Keratinocyte (primary cell): ENCODE data around the gene SH3PXD2B. TPM values are rescaled to one million over a fixed set of nuclear protein-coding genes. Genes with fewer than 3 reads are reported as not detected.

Experiments
- DNase-seq: peaks from one replicate; pipeline ENCODE4 v3.0.0-alpha.2; 2011; ENCODE audit warnings: low read depth, missing footprints, low spot score
- FAIRE-seq: peaks from 2 replicates; lab custom pipeline; 2011; peaks lifted over from hg19 to GRCh38; lab: Jason Lieb, UNC
- H2AFZ ChIP-seq: 2 replicates; pipeline ENCODE4 v1.6.0; 2012; ENCODE audit warnings: low read length, control low read depth, inconsistent platforms; ENCODE audit not compliant: control insufficient read depth
- H3K27ac ChIP-seq: 2 replicates; pipeline ENCODE4 v1.5.1; 2011; ENCODE audit warnings: low read length; ENCODE audit not compliant: control insufficient read depth, insufficient read depth
- H3K27me3 ChIP-seq: 3 replicates; pipeline ENCODE4 v1.6.0; 2011; ENCODE audit warnings: low read length; ENCODE audit not compliant: control insufficient read depth, insufficient read depth; ENCODE audit errors: extremely low read depth
- H3K36me3 ChIP-seq, 2 experiments: 2 replicates in 1 of 2; 3 replicates in 1 of 2; pipeline ENCODE4 v1.5.1; 2011; ENCODE audit warnings: low read length in 2 of 2, mild to moderate bottlenecking in 1 of 2; ENCODE audit not compliant: control insufficient read depth in 2 of 2, insufficient read depth in 2 of 2; ENCODE audit errors: extremely low read depth in 1 of 2
- H3K4me1 ChIP-seq: 3 replicates; pipeline ENCODE4 v1.5.1; 2011; ENCODE audit warnings: low read length; ENCODE audit not compliant: control insufficient read depth, insufficient read depth; ENCODE audit errors: extremely low read depth
- H3K4me2 ChIP-seq: 3 replicates; pipeline ENCODE4 v1.6.0; 2011; ENCODE audit warnings: low read depth, low read length; ENCODE audit not compliant: control insufficient read depth, insufficient read depth; ENCODE audit errors: extremely low read depth
- H3K4me3 ChIP-seq, 3 experiments: fragments of 200-600 bp in 1 of 3; sonication (generic) in 1 of 3; 2 replicates in 2 of 3; 3 replicates in 1 of 3; pipeline ENCODE4 v1.5.1; 2011 to 2016; ENCODE audit warnings: low read length in 3 of 3, mild to moderate bottlenecking in 3 of 3, control low read depth in 2 of 3, inconsistent platforms in 1 of 3, low read depth in 1 of 3, mixed read lengths in 1 of 3, mixed run types in 1 of 3, moderate library complexity in 1 of 3; ENCODE audit not compliant: control insufficient read depth in 2 of 3, insufficient read depth in 2 of 3; ENCODE audit errors: extremely low read depth in 1 of 3
- H3K79me2 ChIP-seq: 2 replicates; pipeline ENCODE4 v1.6.0; 2012; ENCODE audit warnings: low read length; ENCODE audit not compliant: control insufficient read depth, insufficient read depth
- H3K9ac ChIP-seq: 3 replicates; pipeline ENCODE4 v1.6.0; 2011; ENCODE audit warnings: low read length; ENCODE audit not compliant: control insufficient read depth, insufficient read depth; ENCODE audit errors: extremely low read depth
- H3K9me1 ChIP-seq: 3 replicates; pipeline ENCODE4 v1.6.0; 2011; ENCODE audit warnings: low read length; ENCODE audit not compliant: control insufficient read depth, insufficient read depth; ENCODE audit errors: extremely low read depth
- H3K9me3 ChIP-seq: 2 replicates; pipeline ENCODE4 v1.5.1; 2012; ENCODE audit warnings: low read depth, low read length; ENCODE audit not compliant: control insufficient read depth
- H4K20me1 ChIP-seq: 3 replicates; pipeline ENCODE4 v1.6.0; 2011; ENCODE audit warnings: low read length; ENCODE audit not compliant: control insufficient read depth, insufficient read depth; ENCODE audit errors: extremely low read depth
- CTCF ChIP-seq, 3 experiments: IDR thresholded peaks in 1 of 3; conservative IDR thresholded peaks in 1 of 3; optimal IDR thresholded peaks in 1 of 3; 2 replicates in 2 of 3; 3 replicates in 1 of 3; pipeline versions ENCODE3 to v1.5.1; 2011; ENCODE audit warnings: low read length in 3 of 3, mild to moderate bottlenecking in 3 of 3, moderate library complexity in 2 of 3, control low read depth in 1 of 3, inconsistent platforms in 1 of 3; ENCODE audit not compliant: insufficient read depth in 2 of 3; ENCODE audit errors: extremely low read depth in 1 of 3
- EZH2 ChIP-seq: IDR thresholded peaks from one replicate; pipeline ENCODE4 v1.6.1; 2012; ENCODE audit warnings: inconsistent platforms, mild to moderate bottlenecking, low read length, moderate library complexity
- dilution Hi-C: fragments of 300-500 bp; cut with MboI; formaldehyde crosslinking; loops from one replicate; pipeline ENCODE4 v1.7.0; 2020; ENCODE audit warnings: low sequenced_read_pairs; ENCODE audit not compliant: extremely low pct_ligation_motif_present
- polyA plus RNA-seq, 5 experiments: library from polyadenylated mRNA; depleted of rRNA in 3 of 5; stranded (reverse) in 3 of 5; stranded (forward) in 1 of 5; unstranded in 1 of 5; fragments of >200 nt; gene quantifications; 1 replicate in 1 of 5; 2 replicates in 3 of 5; 3 replicates in 1 of 5; pipeline versions ENCODE4 v1.2.1 to v1.2.3, GENCODE V29; 2011 to 2012; ENCODE audit warnings: missing spikeins in 2 of 5, low read depth in 1 of 5, low replicate concordance in 1 of 5

Gene SH3PXD2B
- polyA plus RNA-seq, 1 donor (not counting 4 experiments of a cell fraction or from before 2014, with no cell fraction given) = 17.3 TPM

- DNase-seq = no peak
- H3K4me3 ChIP-seq = no peak overlapping the region
- no peak for FAIRE-seq
- dilution Hi-C loops = no loop called here
- no peaks in the 10 kb centered on the region for H3K9me3 ChIP-seq
- H3K79me2 ChIP-seq = no peaks in the 10 kb centered on the region
- H4K20me1 ChIP-seq = no peaks in the 10 kb centered on the region
- H3K4me2 ChIP-seq = no peak overlapping the region
- H3K36me3 ChIP-seq = peaks cover 6 to 7% of the 10 kb centered on the region in 2 experiments
- H3K4me1 ChIP-seq = peaks cover 6% of the 10 kb centered on the region
- TF ChIP-seq EZH2 (no peak), CTCF (optimal IDR thresholded peaks at IDR 0.05 in 1 of 3, IDR thresholded peaks at IDR 0.05 in 1 of 3, conservative IDR thresholded peaks at IDR 0.05 in 1 of 3; ENCODE audit: extremely low read depth in 1 of 3, insufficient read depth in 2 of 3, low read length in 3 of 3) (no peak)
- no peaks in the 10 kb centered on the region for H3K27me3 ChIP-seq
- no peak overlapping the region for H3K27ac ChIP-seq
- H3K9me1 ChIP-seq = no peaks in the 10 kb centered on the region
- H2AFZ ChIP-seq = no peak overlapping the region
- no peak overlapping the region for H3K9ac ChIP-seq
These were observed 82.6 kb downstream of the SH3PXD2B start for GRCh38 chr5:172371684-172372083.

- Histone ChIP-seq H2AFZ (no peak overlapping the region), H3K9me3 (no peaks in the 10 kb centered on the region), H3K4me2 (no peak overlapping the region), H4K20me1 (no peaks in the 10 kb centered on the region), H3K79me2 (no peaks in the 10 kb centered on the region), H3K9ac (no peak overlapping the region), H3K4me1 (peaks cover 6% of the 10 kb centered on the region), H3K27me3 (no peaks in the 10 kb centered on the region), H3K9me1 (no peaks in the 10 kb centered on the region), H3K27ac (no peak overlapping the region), H3K4me3 (no peak overlapping the region), H3K36me3 (peaks cover 4 to 6% of the 10 kb centered on the region in 2 experiments)
- TF ChIP-seq CTCF (optimal IDR thresholded peaks at IDR 0.05 in 1 of 3, IDR thresholded peaks at IDR 0.05 in 1 of 3, conservative IDR thresholded peaks at IDR 0.05 in 1 of 3; ENCODE audit: extremely low read depth in 1 of 3, insufficient read depth in 2 of 3, low read length in 3 of 3) (peak; percentile 54 to 79 (median 71)), EZH2 (no peak)
- dilution Hi-C loops = no loop called here
- DNase-seq (no peak), FAIRE-seq (peak; percentile 92)
These were observed 83.4 kb downstream of the SH3PXD2B start for GRCh38 chr5:172370648-172371545.
